Coronary artery (tissue), 2 donors: Measurements from ENCODE around the gene IL2RG.

ENCODE experiments used
- DNase-seq: peaks from one replicate; pipeline ENCODE4 v3.0.0-alpha.2; 2017; ENCODE audit warnings: low spot score
- H3K27ac ChIP-seq, 2 donors: fragments of 200-600 bp; sonication (generic); one replicate each; pipeline ENCODE4 v1.5.1; 2016 to 2019
- H3K4me3 ChIP-seq: fragments of 200-600 bp; sonication (generic); 2 replicates; pipeline ENCODE4 v1.5.1; 2016; ENCODE audit warnings: mild to moderate bottlenecking, moderate library complexity
- TF ChIP-seq, protein P1 (sequence below): fragments of 200-600 bp; sonication (generic); IDR thresholded peaks from one replicate; pipeline ENCODE4 v1.5.1; 2019; ENCODE audit warnings: antibody characterized with exemption

Gene IL2RG

DNA sequence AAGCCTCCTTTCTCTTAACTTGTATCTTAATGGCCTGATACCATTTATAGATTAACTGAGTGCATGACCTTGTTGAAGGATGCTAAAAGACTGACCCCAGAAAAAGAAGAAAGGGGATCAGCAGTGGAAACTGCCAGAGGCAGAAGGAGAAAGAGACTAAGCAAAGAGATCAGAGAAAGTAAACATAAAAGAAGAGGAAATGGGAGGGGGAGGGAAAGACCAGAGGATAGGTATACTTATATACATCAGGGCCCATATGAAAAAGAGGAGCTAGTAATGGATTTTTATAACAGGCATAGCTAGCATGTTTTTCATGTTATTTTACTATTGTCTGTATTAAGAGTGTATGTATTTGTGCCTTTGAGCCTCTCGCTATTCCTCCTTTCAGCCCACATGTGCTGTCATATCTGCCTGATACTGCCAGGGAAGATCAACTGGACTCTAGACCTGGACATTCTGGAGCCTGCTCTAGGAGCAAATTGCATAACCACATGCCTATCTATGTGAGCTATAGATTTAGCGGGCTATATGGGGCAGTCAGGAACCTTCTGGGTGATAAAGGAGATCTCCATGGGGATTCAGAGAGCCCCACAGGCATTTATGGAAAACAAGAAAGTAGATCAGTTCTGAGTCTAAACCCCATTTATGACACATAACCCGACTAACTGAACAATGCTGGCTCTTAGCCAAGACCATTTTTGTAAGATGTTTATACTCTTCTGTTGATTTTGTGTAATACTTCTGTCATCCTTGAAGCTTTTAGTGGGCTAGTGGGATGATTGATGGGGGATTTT, 29.9 kb downstream of the IL2RG start:
- TF ChIP-seq, protein P1, sequence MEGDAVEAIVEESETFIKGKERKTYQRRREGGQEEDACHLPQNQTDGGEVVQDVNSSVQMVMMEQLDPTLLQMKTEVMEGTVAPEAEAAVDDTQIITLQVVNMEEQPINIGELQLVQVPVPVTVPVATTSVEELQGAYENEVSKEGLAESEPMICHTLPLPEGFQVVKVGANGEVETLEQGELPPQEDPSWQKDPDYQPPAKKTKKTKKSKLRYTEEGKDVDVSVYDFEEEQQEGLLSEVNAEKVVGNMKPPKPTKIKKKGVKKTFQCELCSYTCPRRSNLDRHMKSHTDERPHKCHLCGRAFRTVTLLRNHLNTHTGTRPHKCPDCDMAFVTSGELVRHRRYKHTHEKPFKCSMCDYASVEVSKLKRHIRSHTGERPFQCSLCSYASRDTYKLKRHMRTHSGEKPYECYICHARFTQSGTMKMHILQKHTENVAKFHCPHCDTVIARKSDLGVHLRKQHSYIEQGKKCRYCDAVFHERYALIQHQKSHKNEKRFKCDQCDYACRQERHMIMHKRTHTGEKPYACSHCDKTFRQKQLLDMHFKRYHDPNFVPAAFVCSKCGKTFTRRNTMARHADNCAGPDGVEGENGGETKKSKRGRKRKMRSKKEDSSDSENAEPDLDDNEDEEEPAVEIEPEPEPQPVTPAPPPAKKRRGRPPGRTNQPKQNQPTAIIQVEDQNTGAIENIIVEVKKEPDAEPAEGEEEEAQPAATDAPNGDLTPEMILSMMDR, result no peak
- Histone ChIP-seq H3K27ac (no peak overlapping the region), H3K4me3 (no peak overlapping the region)
- DNase-seq, result no peak

DNA sequence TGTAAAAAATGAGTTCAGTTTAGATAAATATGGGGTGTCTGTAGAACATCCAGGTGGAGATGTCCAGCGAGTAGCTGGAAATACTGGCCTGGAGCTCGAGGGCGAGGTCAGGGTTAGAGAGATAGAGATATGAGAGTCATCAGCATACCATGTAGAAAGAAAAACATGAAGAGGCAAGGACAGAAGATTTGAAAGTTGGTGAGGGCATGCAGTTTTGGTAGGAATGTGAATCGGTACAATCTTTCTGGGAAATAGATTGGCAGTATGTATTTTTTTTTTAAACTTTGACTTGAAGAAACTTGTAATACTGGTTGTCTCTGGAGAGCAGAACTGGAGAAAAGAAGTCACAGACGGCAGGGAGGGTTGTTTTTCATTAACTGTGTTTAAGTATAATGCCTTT, 40.8 kb downstream of the IL2RG start:
- Histone ChIP-seq H3K27ac (no peak overlapping the region), H3K4me3 (no peak overlapping the region)
- TF ChIP-seq, protein P1, result no peak
- no peak for DNase-seq

DNA sequence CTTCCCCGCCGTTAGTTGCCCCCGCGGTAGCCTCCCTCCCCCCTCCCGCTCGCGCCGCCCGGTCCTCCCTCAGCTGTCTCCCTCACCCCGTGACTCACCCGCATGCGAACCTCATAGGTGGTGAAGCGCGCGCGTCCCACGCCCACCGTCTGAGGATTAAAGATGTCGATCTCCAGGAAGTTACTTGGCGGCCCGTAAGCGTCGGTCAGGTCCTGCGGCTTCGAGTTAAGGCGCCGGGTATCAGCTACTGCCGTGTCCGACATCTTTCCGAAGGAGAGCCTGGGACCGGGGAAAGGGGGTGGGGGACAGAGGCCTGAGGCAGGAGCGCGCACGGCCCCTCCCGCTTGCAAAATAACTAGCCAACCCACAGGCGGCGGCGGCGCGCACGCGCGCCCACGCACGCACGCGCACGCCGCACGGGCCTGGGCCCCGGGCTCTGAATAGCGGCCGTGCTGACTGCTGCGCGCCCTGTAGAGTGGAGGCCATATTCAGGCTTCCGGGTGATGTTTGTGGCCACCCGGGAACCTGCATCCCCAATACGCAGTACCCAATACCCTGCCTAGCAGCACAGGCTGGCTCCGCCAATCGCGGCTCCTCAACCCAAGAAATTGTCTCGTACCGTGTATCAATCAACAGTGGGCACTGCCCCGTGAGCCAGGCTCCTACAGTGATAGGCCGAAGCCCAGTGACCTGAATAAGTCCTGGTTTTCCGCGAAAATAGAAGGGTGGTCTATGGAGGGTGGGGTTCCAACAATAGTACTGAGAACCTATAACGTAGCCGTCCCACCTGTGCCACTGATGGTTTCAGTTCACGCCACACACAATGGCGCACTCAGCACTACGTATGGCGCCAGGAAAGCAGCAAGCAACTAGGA, 43.1 kb downstream of the IL2RG start, which contains the start of gene SNX12:
Gene SNX12 (minus strand): TSS at position 291 of the 875 bp plus-strand sequence. CDS start 28 bp downstream, at position 263.
- H3K27ac ChIP-seq, result peak within 1 kb of the TSS; percentile 47 to 89
- peak within 1 kb of the TSS; percentile 67 for H3K4me3 ChIP-seq
- TF ChIP-seq, protein P1, result no peak
- peak; percentile 95 for DNase-seq

DNA sequence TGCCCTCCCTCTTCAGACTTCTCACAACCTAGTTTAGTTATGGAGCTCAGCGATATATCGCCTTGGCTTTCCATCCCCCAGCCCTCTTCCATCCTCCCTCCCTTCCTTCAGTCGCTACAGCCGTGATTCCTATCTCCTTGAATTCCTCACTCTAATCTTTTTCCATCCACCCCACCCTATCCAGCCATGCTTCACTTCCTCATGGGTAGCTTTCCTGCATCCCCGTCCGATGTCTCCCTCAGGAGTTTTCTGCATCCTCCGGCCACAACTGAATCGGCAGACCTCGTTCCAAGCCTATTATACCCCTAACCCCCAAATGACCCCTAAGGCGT, 43.7 kb downstream of the IL2RG start:
- H3K27ac ChIP-seq, result peak overlapping the region; percentile 47 to 89
- no peak for DNase-seq
- TF ChIP-seq, protein P1, result no peak
- H3K4me3 ChIP-seq, result peak overlapping the region; percentile 67

DNA sequence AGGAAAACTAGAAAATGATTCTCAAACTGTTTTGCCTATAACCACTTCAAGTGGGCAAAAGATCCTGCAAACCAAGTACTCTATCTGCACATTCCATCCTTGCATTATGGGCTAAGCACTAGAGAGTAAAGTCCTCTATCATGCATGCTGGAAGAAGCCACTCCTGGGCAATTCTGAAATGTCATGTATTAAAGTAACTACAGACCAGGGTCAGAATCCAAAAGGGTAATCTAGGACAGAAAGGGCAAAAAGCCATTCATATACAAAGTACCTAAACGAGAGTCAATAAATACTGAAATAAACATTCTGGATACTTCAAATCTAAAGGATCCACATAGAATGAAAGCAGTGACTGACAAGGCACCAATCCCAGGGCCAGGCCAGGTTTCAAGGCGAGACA, 44.3 kb downstream of the IL2RG start:
- DNase-seq, result no peak
- Histone ChIP-seq H3K27ac (peak overlapping the region; percentile 47 to 89), H3K4me3 (peak overlapping the region; percentile 67)
- TF ChIP-seq, protein P1, result no peak

DNA sequence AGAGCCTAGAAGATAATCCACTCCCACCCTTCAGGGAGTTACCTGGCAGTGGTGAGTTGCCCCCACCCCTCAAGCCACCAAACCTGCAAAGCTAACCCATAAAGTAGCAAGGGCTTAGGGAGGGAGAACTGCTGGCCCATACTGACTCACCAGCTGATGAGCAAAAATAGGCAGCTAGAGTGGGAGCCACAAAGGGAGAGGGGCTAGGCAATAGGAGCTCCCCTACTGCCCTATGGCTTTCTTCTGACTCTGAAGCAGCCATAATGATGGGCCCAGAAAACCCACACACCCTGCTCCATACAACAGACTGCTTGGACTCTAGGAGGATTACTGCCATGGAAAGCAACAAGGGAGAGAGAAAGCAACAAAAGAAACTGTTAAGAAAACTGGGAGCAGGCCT, 51.2 kb downstream of the IL2RG start:
- DNase-seq, result no peak
- H3K27ac ChIP-seq, result no peak overlapping the region
- H3K4me3 ChIP-seq, result no peak overlapping the region
- TF ChIP-seq, protein P1, result no peak
